ENCODE data around the gene MX1. TPM values are rescaled to one million over a fixed set of nuclear protein-coding genes. Genes with fewer than 3 reads are reported as not detected.

Gene MX1
- polyA plus RNA-seq, 2 of the 4 experiments (the other 2 are of a cell fraction) = 0.58 to 0.96 TPM

DNA sequence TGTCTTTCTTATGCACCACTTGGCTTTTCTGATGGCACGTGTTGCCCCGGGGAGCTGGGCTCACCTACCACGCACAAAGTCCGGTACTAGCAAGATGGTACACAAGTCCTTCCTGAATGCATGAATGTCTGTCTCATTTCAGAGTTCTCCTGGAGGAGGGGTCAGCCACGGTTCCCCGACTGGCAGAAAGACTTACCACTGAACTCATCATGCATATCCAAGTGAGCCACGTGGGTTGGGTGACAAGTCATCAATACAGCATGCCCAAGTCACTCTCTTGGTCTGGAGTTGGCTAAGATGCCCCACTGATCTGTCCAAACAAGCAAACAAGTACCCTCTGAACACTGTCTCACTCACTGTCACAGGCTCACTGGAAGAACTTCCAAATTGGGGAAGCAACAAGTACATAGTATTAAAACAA is 28.6 kb upstream of the MX1 start:
- no peak overlapping the region for H3K27ac ChIP-seq
- 41% methylated on average over 7 of the region's 7 CpGs for whole genome bisulfite sequencing (ENCODE audit: missing lambda C conversion rate)
- DNase-seq (ENCODE audit: low read depth in 1 of 2, low spot score in 1 of 2) (no peak), ATAC-seq (no peak), FAIRE-seq (no peak)
- POLR2A ChIA-PET = no interaction called here
- TF ChIP-seq NPAS2 (CRISPR knock-in tag; IDR thresholded peaks at IDR 0.05; ENCODE audit: borderline replicate concordance) = no peak
- no peak for TF ChIP-seq RNF2 (IDR thresholded peaks at IDR 0.05; ENCODE audit: borderline replicate concordance, low read depth)
- TF ChIP-seq EP300 (IDR thresholded peaks at IDR 0.05) = no peak
- TF ChIP-seq RCOR1 (IDR thresholded peaks at IDR 0.05; ENCODE audit: low read depth, low read length) = no peak
- no peak for TF ChIP-seq HEYL (CRISPR knock-in tag; IDR thresholded peaks at IDR 0.05)
- TF ChIP-seq, protein P1, sequence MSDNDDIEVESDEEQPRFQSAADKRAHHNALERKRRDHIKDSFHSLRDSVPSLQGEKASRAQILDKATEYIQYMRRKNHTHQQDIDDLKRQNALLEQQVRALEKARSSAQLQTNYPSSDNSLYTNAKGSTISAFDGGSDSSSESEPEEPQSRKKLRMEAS (IDR thresholded peaks at IDR 0.05) = no peak
- TF ChIP-seq NR3C1 (IDR thresholded peaks at IDR 0.05) = no peak
- TF ChIP-seq HOXB13 (CRISPR knock-in tag; IDR thresholded peaks at IDR 0.05; ENCODE audit: low read depth) = no peak
- TF ChIP-seq, protein P2, sequence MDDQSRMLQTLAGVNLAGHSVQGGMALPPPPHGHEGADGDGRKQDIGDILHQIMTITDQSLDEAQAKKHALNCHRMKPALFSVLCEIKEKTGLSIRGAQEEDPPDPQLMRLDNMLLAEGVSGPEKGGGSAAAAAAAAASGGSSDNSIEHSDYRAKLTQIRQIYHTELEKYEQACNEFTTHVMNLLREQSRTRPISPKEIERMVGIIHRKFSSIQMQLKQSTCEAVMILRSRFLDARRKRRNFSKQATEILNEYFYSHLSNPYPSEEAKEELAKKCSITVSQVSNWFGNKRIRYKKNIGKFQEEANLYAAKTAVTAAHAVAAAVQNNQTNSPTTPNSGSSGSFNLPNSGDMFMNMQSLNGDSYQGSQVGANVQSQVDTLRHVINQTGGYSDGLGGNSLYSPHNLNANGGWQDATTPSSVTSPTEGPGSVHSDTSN (IDR thresholded peaks at IDR 0.05) = no peak
- no peak for TF ChIP-seq HOXA7 (CRISPR knock-in tag; IDR thresholded peaks at IDR 0.05)
- no peak for TF ChIP-seq CTCF (IDR thresholded peaks at IDR 0.05)
- no peak for TF ChIP-seq HMGXB4 (CRISPR knock-in tag; IDR thresholded peaks at IDR 0.05; ENCODE audit: borderline replicate concordance)
- TF ChIP-seq JUN (IDR thresholded peaks at IDR 0.05) = no peak
- TF ChIP-seq SREBF2 (IDR thresholded peaks at IDR 0.05) = no peak
- TF ChIP-seq FOSB (CRISPR knock-in tag; IDR thresholded peaks at IDR 0.05) = no peak
- no peak for TF ChIP-seq ZNF302 (CRISPR knock-in tag; IDR thresholded peaks at IDR 0.05)
- no peak for TF ChIP-seq ZC3H11A (IDR thresholded peaks at IDR 0.05)
- CTCF ChIA-PET = no interaction called here
- no peak overlapping the region for H3K4me3 ChIP-seq
- H3K4me2 ChIP-seq = no peak overlapping the region
- H3K4me1 ChIP-seq = no peaks in the 10 kb centered on the region
- H3K9me3 ChIP-seq = no peaks in the 10 kb centered on the region

DNA sequence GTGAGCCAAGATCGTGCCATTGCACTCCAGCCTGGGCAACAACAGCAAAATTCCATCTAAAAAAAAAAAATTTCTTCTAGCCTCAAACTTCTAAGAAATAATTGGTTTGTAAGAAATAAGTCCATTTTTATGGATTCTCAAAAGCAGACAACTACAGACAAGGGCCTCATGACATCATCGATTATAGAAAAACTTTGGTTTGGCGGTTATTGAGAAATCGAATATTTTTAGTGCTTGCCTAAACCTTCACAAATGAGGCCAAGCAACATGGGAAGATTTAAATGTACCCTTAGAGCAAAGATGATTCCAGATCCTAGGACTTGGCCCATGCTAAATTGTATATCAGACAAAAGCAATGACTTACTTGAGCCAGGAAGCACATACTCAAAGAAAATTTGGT is 27.8 kb upstream of the MX1 start:
- DNase-seq (ENCODE audit: low read depth in 1 of 2, low spot score in 1 of 2) (no peak), FAIRE-seq (no peak)
- 47% methylated on average over 4 of the region's 4 CpGs for WGBS (ENCODE audit: missing lambda C conversion rate)

More for the DNA sequence above, 27.8 kb upstream of the MX1 start:
- Histone ChIP-seq H3K4me3 (no peak overlapping the region), H3K4me1 (no peaks in the 10 kb centered on the region), H3K27ac (no peak overlapping the region), H3K4me2 (no peak overlapping the region), H3K9me3 (no peaks in the 10 kb centered on the region)
- CTCF ChIA-PET = no interaction called here
- ATAC-seq = no peak
- POLR2A ChIA-PET = no interaction called here
- TF ChIP-seq POLR2A (IDR thresholded peaks at IDR 0.05; ENCODE audit: low read length) = no peak
- TF ChIP-seq HOXB13 (CRISPR knock-in tag; IDR thresholded peaks at IDR 0.05; ENCODE audit: low read depth) = no peak
- no peak for TF ChIP-seq USF2 (IDR thresholded peaks at IDR 0.05)
- no peak for TF ChIP-seq RAD21 (conservative IDR thresholded peaks at IDR 0.05 in 1 of 2, IDR thresholded peaks at IDR 0.05 in 1 of 2)
- no peak for TF ChIP-seq ZC3H11A (IDR thresholded peaks at IDR 0.05)
- TF ChIP-seq HOXB5 (CRISPR knock-in tag; IDR thresholded peaks at IDR 0.05) = no peak
- TF ChIP-seq POLR2AphosphoS2 (conservative IDR thresholded peaks at IDR 0.05; ENCODE audit: low read length) = no peak
- no peak for TF ChIP-seq PHF8 (IDR thresholded peaks at IDR 0.05; ENCODE audit: borderline replicate concordance, low read depth)
- TF ChIP-seq CBX8 (IDR thresholded peaks at IDR 0.05) = no peak
- TF ChIP-seq ESRRA (IDR thresholded peaks at IDR 0.05; ENCODE audit: borderline replicate concordance, low read length) = no peak
- no peak for TF ChIP-seq MAFK (IDR thresholded peaks at IDR 0.05; ENCODE audit: partially characterized antibody)
- TF ChIP-seq HEYL (CRISPR knock-in tag; IDR thresholded peaks at IDR 0.05) = no peak
- no peak for TF ChIP-seq RNF2 (IDR thresholded peaks at IDR 0.05; ENCODE audit: borderline replicate concordance, low read depth)
